ENCODE measurements around the gene KRTAP10-6.

GRCh38 chr21:44619886-44620285 lies 27.6 kb upstream of the KRTAP10-6 start:
- no peak for TF ChIP-seq POLR2A (IDR thresholded peaks at IDR 0.05; ENCODE audit: control extremely low read depth in 1 of 2, low read depth in 2 of 2, low read length in 2 of 2)
- no peak for TF ChIP-seq MAFK (IDR thresholded peaks at IDR 0.05; ENCODE audit: low read depth, low read length)
- no peak for TF ChIP-seq SIN3A (conservative IDR thresholded peaks at IDR 0.05 in 1 of 2, IDR thresholded peaks at IDR 0.05 in 1 of 2; ENCODE audit: low read depth in 1 of 2, low read length in 2 of 2)
- TF ChIP-seq JUND (IDR thresholded peaks at IDR 0.05; ENCODE audit: low read length): no peak
- no peak for TF ChIP-seq TAF1 (IDR thresholded peaks at IDR 0.05; ENCODE audit: low read depth, low read length)
- no peak for TF ChIP-seq POLR2AphosphoS5 (IDR thresholded peaks at IDR 0.05; ENCODE audit: low read depth, low read length)
- TF ChIP-seq, protein P1, sequence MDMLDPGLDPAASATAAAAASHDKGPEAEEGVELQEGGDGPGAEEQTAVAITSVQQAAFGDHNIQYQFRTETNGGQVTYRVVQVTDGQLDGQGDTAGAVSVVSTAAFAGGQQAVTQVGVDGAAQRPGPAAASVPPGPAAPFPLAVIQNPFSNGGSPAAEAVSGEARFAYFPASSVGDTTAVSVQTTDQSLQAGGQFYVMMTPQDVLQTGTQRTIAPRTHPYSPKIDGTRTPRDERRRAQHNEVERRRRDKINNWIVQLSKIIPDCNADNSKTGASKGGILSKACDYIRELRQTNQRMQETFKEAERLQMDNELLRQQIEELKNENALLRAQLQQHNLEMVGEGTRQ (IDR thresholded peaks at IDR 0.05; ENCODE audit: low read length): no peak
